GM19328 (cell line): ENCODE data around the gene DDX52.

Experiments used
- ATAC-seq: cut with Tn5 transposase; IDR thresholded peaks from one replicate; pipeline ENCODE4 v1.9.1; 2021; ENCODE audit warnings: mild to moderate bottlenecking, moderate library complexity; ENCODE audit not compliant: unreplicated experiment

The DDX52 gene

DNA sequence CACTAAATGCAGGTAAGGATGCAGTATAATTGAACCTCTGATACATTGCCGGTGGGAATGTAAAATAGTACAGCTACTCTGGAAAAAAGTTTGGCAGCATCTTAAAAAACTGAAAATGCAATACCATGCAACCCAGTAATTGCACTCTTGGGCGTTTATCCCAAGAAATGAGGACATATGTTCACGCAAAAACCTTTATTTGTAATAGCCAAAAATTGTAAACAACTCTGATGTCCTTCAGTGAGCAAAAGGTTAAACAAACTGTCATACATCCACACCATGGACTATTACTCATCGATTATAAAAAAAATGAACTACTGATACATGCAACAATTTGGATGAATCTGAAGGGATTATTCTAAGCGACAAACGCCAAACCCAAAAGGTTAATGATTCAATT is 51.0 kb downstream of the DDX52 start:
- ATAC-seq, result no peak

DNA sequence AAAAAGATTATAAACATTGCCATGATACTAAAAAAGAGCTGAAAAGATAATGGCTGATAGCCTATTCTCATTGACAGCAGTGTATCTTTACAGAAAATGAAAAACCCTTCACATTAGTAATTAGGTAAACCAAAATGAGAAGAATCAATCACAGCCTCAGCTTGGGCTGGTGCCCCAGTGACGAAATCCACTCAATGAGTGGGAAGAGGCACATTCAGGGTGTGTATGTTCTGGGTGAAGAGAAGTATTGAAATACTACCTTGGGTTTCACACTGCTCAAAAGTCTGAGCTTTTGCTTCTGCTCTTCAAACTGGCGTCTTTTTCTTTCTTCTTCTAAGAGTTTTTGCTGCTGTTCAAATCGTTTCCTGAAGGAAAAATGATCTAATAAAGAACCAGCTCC is 58.2 kb downstream of the DDX52 start:
- ATAC-seq, result no peak

GRCh38 chr17:37576281-37576680 is 67.0 kb downstream of the DDX52 start:
- no peak for ATAC-seq

- ATAC-seq, result no peak
Measured at GRCh38 chr17:37574427-37574826, 68.8 kb downstream of the DDX52 start.

GRCh38 chr17:37571674-37572073 is 71.6 kb downstream of the DDX52 start:
- ATAC-seq, result no peak

GRCh38 chr17:37570527-37571093 is 72.6 kb downstream of the DDX52 start:
- no peak for ATAC-seq

DNA sequence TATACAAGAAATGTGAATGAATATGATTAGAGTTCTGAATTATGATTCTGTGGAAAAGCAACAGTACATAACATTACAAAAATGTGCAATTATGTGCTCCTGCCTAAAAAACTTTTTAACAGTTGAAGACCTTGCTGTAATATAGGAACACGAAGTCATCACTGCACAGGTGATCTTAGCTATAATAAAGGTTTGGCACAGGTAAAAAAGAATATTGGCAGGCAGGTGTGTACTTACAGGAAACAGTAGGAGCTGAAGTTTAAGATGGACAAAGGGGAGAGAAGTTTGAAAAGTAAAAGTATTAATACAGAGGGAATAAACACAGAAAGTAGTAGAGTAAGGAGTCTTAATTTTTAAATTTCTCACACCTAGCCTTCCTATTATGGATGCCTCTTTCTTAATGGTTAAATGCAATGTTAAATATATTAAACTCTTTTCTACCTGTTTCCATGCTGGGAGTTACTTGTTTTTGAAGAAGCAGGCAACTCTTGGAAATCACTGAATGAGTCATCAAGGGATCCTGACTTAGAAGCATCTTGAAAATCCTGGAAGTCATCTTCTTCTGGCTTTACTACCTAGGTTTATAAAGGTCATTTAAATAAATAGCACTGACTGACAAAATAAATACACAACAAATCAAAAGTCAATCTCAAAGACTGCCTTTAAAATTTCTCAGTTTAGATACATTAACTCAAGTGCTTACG is 74.7 kb downstream of the DDX52 start:
- no peak for ATAC-seq

DNA sequence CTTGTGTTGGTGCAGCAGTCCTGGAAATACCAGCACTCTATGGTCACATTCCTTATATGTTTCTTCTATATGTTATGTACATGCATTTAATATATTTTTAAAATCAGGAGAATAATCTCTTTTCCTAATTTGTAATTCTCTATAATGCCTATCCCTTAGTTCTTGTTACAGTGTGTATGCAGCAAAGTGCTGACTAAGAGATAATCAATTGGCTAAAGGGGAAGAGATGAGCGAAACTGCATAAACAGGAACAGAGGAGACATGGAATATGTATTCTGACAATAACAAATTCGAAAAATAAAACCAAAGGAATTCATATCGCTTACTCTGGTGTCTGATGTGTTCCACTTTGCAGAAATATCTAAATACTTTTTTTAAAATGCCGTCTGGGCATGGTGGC is 75.7 kb downstream of the DDX52 start:
- no peak for ATAC-seq

GRCh38 chr17:37567137-37567536 is 76.1 kb downstream of the DDX52 start:
- no peak for ATAC-seq

GRCh38 chr17:37564252-37564651 is 79.0 kb downstream of the DDX52 start:
- no peak for ATAC-seq

GRCh38 chr17:37562016-37562745 is 81.1 kb downstream of the DDX52 start:
- ATAC-seq, result no peak
